ENCODE measurements around the gene PRSS53.

Gene PRSS53

GRCh38 chr16:31077592-31078396 is 10.9 kb downstream of the PRSS53 start:
- no peak for DNase-seq

DNA sequence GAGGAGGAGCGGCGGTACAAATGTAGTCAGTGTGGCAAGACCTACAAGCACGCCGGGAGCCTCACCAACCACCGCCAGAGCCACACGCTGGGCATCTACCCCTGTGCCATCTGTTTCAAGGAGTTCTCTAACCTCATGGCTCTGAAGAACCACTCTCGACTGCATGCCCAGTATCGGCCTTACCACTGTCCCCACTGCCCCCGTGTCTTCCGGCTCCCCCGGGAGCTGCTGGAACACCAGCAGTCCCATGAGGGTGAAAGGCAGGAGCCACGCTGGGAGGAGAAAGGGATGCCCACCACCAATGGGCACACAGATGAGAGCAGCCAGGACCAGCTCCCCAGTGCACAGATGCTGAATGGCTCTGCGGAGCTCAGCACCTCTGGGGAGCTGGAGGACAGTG is 11.7 kb downstream of the PRSS53 start:
- DNase-seq: no peak

DNA sequence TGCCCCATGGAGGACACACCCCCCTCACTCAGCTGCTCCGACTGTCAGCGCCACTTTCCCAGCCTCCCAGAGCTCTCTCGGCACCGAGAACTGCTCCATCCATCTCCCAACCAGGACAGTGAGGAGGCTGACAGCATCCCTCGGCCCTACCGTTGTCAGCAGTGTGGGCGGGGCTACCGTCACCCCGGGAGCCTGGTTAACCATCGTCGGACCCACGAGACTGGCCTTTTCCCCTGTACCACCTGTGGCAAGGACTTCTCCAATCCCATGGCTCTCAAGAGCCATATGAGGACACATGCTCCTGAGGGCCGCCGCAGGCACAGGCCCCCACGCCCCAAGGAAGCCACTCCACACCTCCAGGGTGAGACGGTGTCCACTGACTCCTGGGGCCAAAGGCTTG is 12.4 kb downstream of the PRSS53 start:
- DNase-seq: no peak

GRCh38 chr16:31074814-31075183 is 13.9 kb downstream of the PRSS53 start:
- DNase-seq: no peak

DNA sequence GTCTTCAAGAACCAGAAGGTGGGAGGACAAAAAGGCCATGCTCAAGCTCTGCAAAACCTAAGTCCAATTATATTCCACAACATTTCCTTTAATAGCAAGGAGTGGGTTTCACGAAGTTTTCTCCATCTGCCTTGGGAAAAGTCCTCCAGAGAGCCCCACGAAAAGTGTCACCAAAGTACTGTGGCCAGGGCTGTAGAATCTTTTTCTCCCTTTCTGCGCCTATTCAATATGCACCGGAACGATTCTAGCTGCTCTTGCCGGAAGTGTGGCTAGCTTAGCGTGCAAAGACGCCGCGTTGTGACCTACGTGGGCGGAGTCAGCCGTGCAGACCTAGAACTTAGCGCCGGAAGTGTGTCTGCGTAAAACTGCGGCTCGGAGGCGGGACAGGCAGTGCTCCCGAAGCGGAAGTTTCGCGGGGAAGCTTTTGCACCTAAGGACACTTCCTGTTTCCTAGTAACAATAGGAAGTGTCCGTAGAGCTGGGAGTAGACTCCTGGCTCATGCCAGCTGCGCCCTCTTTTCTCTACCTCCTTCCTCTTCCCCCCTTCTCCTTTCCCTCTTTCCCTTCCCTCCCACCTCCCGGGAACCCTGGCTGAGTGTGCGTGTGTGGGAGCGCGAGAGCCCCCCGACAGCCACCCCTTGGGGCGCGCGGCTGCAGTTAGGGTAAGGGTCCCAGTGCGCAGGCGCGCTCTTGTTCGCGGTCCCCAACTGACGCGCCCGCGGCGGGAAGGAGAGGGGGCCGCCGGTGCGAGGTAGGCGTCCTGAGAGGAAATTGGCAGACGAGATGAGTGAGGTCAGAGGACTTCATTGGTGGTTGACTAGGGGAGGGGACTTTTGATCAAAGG is 14.6 kb downstream of the PRSS53 start, which contains the start of the genes ZNF646 and ZNF668:
Gene ZNF646, plus strand, starts transcription at position 453 of the 844 bp plus-strand sequence. CDS start 1,903 bp downstream, outside the sequence.
Gene ZNF668, minus strand, starts transcription at position 271 of the 844 bp plus-strand sequence. CDS start 9,781 bp downstream, outside the sequence.
- DNase-seq: peak; percentile 95

- DNase-seq: peak; percentile 87
Observed at GRCh38 chr16:31073142-31073969, 15.4 kb downstream of the PRSS53 start.

DNA sequence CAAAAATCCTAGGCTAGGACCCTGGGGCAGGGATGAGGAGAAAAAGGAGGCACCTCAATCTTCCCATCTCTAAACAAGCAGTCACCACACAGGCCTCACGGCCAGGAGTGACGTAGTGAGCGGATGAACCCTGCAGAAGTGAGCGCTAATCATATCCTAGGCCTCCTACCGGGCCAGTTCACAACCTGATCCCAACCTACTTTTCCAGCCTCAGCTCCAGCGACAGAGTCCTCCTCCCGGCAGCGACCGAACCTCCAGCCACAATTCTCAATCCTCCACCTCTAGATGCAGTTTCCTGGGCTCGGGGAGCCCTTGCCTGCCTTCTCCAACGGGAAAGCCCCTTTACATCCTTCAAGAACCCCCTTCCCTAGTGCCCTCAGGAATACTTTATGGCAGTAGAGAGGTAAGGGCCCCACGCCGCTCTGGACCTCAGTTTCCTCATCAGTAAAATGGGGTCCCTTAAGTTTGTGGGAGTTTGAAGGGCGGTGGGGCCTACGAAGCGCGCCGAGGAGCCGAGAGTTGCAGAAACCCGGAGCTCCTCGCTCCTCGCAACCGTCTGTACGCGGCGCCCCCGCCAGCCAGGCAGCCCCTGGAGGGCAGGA is 16.1 kb downstream of the PRSS53 start:
- no peak for DNase-seq

GRCh38 chr16:31071861-31072260 is 16.9 kb downstream of the PRSS53 start:
- DNase-seq: no peak

DNA sequence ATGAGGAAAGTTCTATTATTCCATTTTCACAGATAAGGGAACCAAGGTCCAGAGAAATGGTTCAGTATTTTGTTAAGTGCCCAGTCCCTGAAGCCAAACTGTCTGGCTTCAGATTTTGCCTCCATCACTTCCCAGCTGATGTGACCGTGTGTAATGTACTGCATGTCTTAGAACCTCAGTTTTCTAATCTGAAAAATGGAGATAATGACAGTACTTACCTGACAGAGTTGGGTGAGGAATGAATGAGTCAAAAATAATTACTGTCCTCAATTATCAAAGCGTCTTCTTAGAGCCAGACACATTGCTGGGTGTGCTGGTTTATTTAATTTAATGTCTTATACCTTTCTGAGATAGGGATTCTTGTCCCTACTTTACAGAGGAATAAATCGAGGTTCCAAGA is 21.4 kb downstream of the PRSS53 start:
- no peak for DNase-seq

DNA sequence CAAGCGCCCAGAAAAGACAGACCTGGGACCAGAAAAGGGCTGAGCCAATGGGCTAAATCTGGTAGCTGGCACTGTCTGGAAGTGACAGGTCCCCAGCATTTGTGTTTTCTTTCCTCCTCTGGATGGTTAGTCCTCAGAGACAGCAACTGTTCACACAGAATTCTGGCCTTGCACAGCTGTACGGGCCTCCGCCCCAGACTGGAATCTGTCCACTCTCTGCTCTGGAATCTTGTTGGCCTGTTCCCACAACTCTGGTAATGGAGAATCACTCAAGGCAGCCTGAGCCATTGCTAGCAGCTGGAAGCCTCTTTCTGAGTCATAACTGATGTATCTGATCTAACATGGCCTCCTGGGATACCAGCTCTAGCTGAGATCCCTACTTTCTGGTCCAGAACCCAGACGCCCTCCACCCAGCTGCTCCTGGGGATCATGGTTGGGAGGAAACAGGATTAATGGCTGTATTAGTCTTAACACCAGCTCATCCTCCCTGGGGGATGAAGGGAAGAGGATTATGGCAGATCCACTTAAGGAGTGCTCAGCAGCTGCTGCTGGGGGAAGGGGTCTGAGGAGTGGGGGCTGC is 23.8 kb downstream of the PRSS53 start:
- DNase-seq: no peak

DNA sequence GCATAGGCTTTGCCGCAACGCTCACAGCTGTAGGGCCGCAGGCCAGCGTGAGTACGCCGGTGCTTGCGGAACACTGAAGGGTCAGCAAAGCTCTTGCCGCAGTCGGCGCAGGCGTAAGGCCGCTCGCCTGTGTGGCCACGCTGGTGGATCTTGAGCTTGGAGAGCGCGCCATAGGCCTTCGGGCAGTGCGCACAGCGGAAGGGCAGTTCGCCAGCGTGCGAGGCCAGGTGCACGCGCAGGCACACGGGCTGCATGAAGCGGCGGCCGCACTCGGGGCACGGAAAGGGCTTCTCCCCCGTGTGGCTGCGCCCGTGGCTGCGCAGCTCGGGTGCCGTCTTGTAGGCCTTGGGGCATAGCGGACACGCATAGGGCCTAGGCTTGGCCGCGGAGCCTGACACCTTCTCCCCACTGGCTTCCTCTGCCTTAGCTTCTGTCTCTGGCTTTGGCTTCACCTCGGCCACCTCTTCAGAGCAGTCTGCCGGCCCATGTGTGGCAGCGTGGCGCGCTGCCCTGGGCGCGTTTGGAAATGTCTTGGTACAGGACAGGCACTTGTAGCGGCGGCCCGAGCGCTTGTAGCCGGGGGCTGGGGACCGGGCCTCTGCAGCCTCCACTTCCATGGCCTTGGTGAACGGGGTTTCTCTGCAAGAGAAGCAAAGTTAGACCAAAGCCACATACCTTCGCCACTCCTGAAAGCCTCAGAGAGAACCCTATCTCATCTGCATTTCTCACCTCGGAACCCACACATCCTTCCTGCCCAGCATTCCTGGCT is 24.7 kb downstream of the PRSS53 start:
- DNase-seq: no peak

- DNase-seq: no peak
Observed at GRCh38 chr16:31063495-31063842, 25.3 kb downstream of the PRSS53 start.

DNA sequence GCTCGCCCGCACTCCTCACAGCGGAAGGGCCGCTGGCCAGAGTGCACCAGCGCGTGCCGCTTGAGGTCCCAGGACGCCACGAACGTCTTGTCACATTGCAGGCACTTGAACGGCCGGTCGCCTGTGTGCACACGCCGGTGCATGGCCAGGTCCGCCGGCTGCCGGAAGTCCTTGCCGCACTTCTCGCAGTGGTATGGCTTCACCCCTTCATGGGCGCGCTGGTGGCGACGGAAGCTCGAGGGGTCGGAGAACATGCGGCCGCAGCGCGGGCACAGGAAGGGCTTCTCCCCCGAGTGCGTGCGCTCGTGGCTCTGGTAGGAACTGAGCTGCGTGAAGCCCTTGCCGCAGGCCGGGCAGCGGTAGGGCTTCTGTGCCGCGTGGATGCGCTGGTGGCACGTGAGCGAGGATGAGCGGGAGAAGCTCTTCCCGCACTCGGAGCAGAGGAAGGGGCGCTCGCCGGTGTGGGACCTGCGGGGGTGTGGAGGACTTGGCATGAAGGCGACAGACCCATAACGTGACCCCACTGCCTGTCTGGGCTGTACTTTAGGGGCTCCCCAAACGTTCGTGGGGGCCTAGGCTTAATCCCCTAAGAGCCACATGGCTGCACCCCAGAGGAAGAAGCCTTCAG is 26.8 kb downstream of the PRSS53 start:
- DNase-seq: no peak

DNA sequence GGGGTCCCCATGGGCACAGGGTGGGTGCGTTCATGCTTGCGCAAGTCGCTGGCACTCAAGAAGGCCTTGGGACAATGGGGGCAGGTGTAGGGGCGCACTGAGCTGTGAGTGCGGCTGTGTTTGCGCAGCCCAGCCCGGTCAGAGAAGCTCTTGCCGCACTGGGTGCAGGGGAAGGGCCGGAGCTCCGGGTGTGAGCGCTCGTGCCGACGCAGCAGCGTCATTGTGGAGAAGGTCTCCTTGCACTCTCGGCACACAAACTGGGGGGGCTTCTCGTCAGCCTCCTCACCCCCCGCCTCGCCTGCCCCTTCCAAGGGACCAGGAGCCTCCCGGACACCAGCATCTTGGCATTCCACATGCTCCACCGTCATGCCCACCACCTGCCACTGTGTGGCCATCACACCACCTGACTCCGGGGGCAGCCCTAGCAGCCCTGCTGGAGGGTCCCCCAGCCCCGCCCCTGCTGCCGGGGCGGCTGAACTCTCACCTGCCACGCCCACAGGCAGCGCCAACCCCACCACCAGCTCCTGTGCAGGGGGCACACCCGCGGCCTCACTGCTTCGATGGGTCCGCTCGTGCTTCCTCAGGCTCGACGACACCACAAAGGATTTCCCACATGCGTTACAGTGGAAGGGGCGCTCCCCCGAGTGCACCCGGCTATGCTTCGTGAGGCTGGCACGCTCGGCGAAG is 27.5 kb downstream of the PRSS53 start:
- no peak for DNase-seq

GRCh38 chr16:31055613-31056012 is 33.1 kb downstream of the PRSS53 start:
- DNase-seq: no peak

- no peak for DNase-seq
Observed at GRCh38 chr16:31052114-31052513, 36.6 kb downstream of the PRSS53 start.

DNA sequence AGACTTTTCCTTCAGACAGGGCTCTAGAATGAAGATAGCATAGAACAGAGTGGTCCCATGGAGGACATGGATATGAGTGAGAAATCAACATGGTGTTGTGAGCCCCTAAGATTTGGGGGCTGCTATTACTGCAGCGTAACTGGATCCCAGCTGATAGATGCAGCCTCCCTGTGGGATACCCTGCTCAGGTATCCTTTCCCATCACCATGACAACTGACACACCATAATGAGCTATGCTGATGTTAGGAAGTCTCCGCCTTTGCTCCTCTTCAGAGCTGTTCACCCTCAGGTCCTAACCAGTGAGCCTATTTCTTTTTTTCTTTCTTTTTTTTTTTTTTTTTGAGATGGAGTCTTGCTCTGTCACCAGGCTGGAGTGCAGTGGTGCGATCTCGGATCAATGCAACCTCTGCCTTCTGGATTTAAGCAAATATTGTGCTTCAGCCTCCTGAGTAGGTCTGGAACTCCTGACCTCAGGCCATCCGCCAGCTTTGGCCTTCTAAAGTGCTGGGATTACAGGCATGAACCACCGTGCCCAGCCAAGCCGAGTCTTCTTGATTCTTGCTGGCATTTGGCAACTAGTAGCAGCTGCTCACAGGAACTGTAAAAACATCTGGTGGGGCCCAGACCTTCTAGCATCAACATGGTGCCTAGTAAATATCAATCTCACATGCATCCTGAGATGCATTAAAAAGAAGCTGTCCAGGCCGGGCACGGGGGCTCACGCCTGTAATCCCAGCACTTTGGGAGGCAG is 38.3 kb downstream of the PRSS53 start:
- no peak for DNase-seq

- no peak for DNase-seq
Observed at GRCh38 chr16:31043898-31044481, 44.8 kb downstream of the PRSS53 start.

- DNase-seq: no peak
Observed at GRCh38 chr16:31043352-31043751, 45.4 kb downstream of the PRSS53 start.

Measured in T-helper 9 cell (primary cell).